ENCODE measurements around the gene LRRC10.
A peak's percentile ranks its signal among the peaks of the same experiment; 100 is the strongest.
"Not testable (repeated sequence)": the region's sequence is repeated elsewhere in the genome, so short reads cannot be mapped to it uniquely, and the experiment has no call there.

The LRRC10 gene

GRCh38 chr12:69616025-69616424 is 5.3 kb upstream of the LRRC10 start:
- no peak for DNase-seq

- DNase-seq = no peak
These were observed 2.6 kb upstream of the LRRC10 start for GRCh38 chr12:69613351-69613750.

- DNase-seq = no peak
These were observed 581 bp downstream of the LRRC10 start for GRCh38 chr12:69610126-69610525.

- DNase-seq = no peak
These were observed 2.6 kb downstream of the LRRC10 start for GRCh38 chr12:69608114-69608513.

- not testable (repeated sequence) for DNase-seq
These were observed 6.4 kb downstream of the LRRC10 start for GRCh38 chr12:69604275-69604674.

GRCh38 chr12:69603556-69603955 is 7.2 kb downstream of the LRRC10 start:
- not testable (repeated sequence) for DNase-seq

- DNase-seq = no peak
These were observed 7.8 kb downstream of the LRRC10 start for GRCh38 chr12:69602954-69603353.

- DNase-seq = no peak
These were observed 8.6 kb downstream of the LRRC10 start for GRCh38 chr12:69601962-69602685.

- DNase-seq = no peak
These were observed 9.9 kb downstream of the LRRC10 start for GRCh38 chr12:69600804-69601203.

GRCh38 chr12:69598174-69598753 is 12.4 kb downstream of the LRRC10 start:
- no peak for DNase-seq

GRCh38 chr12:69595689-69596088 is 15.0 kb downstream of the LRRC10 start:
- peak; percentile 9 for DNase-seq

- no peak for DNase-seq
These were observed 21.6 kb downstream of the LRRC10 start for GRCh38 chr12:69589082-69589481.

- no peak for DNase-seq
These were observed 22.2 kb downstream of the LRRC10 start for GRCh38 chr12:69588527-69588926.

- peak; percentile 96 for DNase-seq
These were observed 25.3 kb downstream of the LRRC10 start, which contains the start of gene CCT2 for GRCh38 chr12:69585189-69586062. Gene CCT2, plus strand, starts transcription at chr12:69585459. Its CDS starts 63 bp downstream, at chr12:69585522.

GRCh38 chr12:69583203-69583602 is 27.5 kb downstream of the LRRC10 start:
- no peak for DNase-seq

- peak; percentile 28 for DNase-seq
These were observed 30.6 kb downstream of the LRRC10 start for GRCh38 chr12:69580074-69580473.

- DNase-seq = no peak
These were observed 31.7 kb downstream of the LRRC10 start for GRCh38 chr12:69579029-69579428.

- no peak for DNase-seq
These were observed 32.4 kb downstream of the LRRC10 start for GRCh38 chr12:69578283-69578682.

GRCh38 chr12:69575346-69575745 is 35.4 kb downstream of the LRRC10 start:
- no peak for DNase-seq

GRCh38 chr12:69570545-69571399 is 39.9 kb downstream of the LRRC10 start:
- DNase-seq = peak; percentile 61

GRCh38 chr12:69570000-69570516 is 40.6 kb downstream of the LRRC10 start:
- no peak for DNase-seq

GRCh38 chr12:69569236-69569635 is 41.5 kb downstream of the LRRC10 start:
- no peak for DNase-seq
